Liver (tissue), 9 donors: ENCODE data around the gene CHMP1A. TPM values are rescaled to one million over a fixed set of nuclear protein-coding genes. Genes with fewer than 3 reads are reported as not detected.
A peak's percentile ranks its signal among the peaks of the same experiment; 100 is the strongest.

Experiments
- DNase-seq: peaks from one replicate; pipeline ENCODE4 v3.0.0-alpha.2; 2017; ENCODE audit warnings: low spot score
- H3K27ac ChIP-seq, 2 donors: one replicate each; pipeline ENCODE4 v1.7.0; 2013; ENCODE audit warnings: inconsistent platforms in 2 of 2, low read length in 2 of 2, control low read depth in 1 of 2, low read depth in 1 of 2, mild to moderate bottlenecking in 1 of 2
- H3K27me3 ChIP-seq, 4 donors: one replicate each; pipeline versions ENCODE4 v1.6.1 to v1.7.0; 2013; ENCODE audit warnings: low read length in 3 of 4, inconsistent platforms in 1 of 4, mild to moderate bottlenecking in 1 of 4, moderate library complexity in 1 of 4; ENCODE audit not compliant: control insufficient read depth in 4 of 4, insufficient read depth in 4 of 4
- H3K36me3 ChIP-seq, 4 donors: one replicate each; pipeline versions ENCODE4 v1.6.1 to v1.7.0; 2013; ENCODE audit warnings: low read length in 3 of 4, mild to moderate bottlenecking in 3 of 4, low read depth in 1 of 4, moderate library complexity in 1 of 4; ENCODE audit not compliant: control insufficient read depth in 4 of 4, insufficient read depth in 3 of 4
- H3K4me1 ChIP-seq, 4 donors: one replicate each; pipeline versions ENCODE4 v1.6.1 to v1.7.0; 2013; ENCODE audit warnings: low read length in 3 of 4, mild to moderate bottlenecking in 3 of 4, moderate library complexity in 1 of 4; ENCODE audit not compliant: control insufficient read depth in 4 of 4, insufficient read depth in 4 of 4
- H3K4me3 ChIP-seq, 3 donors: one replicate each; pipeline versions ENCODE4 v1.6.1 to v1.7.0; 2013; ENCODE audit warnings: low read length in 3 of 3, control low read depth in 1 of 3, low read depth in 1 of 3, mild to moderate bottlenecking in 1 of 3
- H3K9ac ChIP-seq, 2 donors: one replicate each; pipeline ENCODE4 v1.7.0; 2013; ENCODE audit warnings: low read length in 2 of 2, mild to moderate bottlenecking in 2 of 2, moderate library complexity in 2 of 2, control low read depth in 1 of 2, low read depth in 1 of 2
- H3K9me3 ChIP-seq, 4 donors: one replicate each; pipeline versions ENCODE4 v1.6.1 to v1.7.0; 2013; ENCODE audit warnings: low read length in 3 of 4; ENCODE audit not compliant: control insufficient read depth in 4 of 4
- EGR1 ChIP-seq, 2 donors: IDR thresholded peaks; 2 replicates each; pipeline ENCODE4 v1.6.1; 2016 to 2018; ENCODE audit warnings: antibody characterized with exemption in 2 of 2, low read depth in 2 of 2
- FOXA1 ChIP-seq: IDR thresholded peaks from 2 replicates; pipeline ENCODE4 v1.6.1; 2016; ENCODE audit warnings: antibody characterized with exemption
- FOXA2 ChIP-seq: IDR thresholded peaks from 2 replicates; pipeline ENCODE4 v1.6.1; 2016; ENCODE audit warnings: antibody characterized with exemption
- GABPA ChIP-seq, 2 donors: IDR thresholded peaks in 1 of 2; conservative IDR thresholded peaks in 1 of 2; 2 replicates each; pipeline ENCODE4 v1.6.1; 2016; ENCODE audit warnings: antibody characterized with exemption in 2 of 2, mild to moderate bottlenecking in 1 of 2, moderate library complexity in 1 of 2
- HNF4A ChIP-seq, 2 donors: conservative IDR thresholded peaks; 2 replicates each; pipeline ENCODE4 v1.6.1; 2016; ENCODE audit warnings: antibody characterized with exemption in 2 of 2, mild to moderate bottlenecking in 2 of 2
- HNF4G ChIP-seq: IDR thresholded peaks from 2 replicates; pipeline ENCODE4 v1.6.1; 2016; ENCODE audit warnings: antibody characterized with exemption
- JUND ChIP-seq, 2 donors: IDR thresholded peaks; 2 replicates each; pipeline ENCODE4 v1.6.1; 2016; ENCODE audit warnings: antibody characterized with exemption in 2 of 2
- NR2F2 ChIP-seq: IDR thresholded peaks from 2 replicates; pipeline ENCODE4 v1.6.1; 2016; ENCODE audit warnings: antibody characterized with exemption
- RAD21 ChIP-seq, 2 donors: IDR thresholded peaks; 2 replicates each; pipeline ENCODE4 v1.6.1; 2016; ENCODE audit warnings: antibody characterized with exemption in 2 of 2, mild to moderate bottlenecking in 2 of 2
- RXRA ChIP-seq, 2 donors: IDR thresholded peaks; 2 replicates each; pipeline ENCODE4 v1.6.1; 2017 to 2018; ENCODE audit warnings: antibody characterized with exemption in 2 of 2, mild to moderate bottlenecking in 1 of 2
- SP1 ChIP-seq: IDR thresholded peaks from 2 replicates; pipeline ENCODE4 v1.6.1; 2018; ENCODE audit warnings: antibody characterized with exemption, mild to moderate bottlenecking
- TAF1 ChIP-seq: conservative IDR thresholded peaks from 2 replicates; pipeline ENCODE4 v1.6.1; 2016; ENCODE audit warnings: antibody characterized with exemption, mild to moderate bottlenecking
- YY1 ChIP-seq: IDR thresholded peaks from 2 replicates; pipeline ENCODE4 v1.6.1; 2016; ENCODE audit warnings: antibody characterized with exemption, mild to moderate bottlenecking
- WGBS: extraction: QIAGEN DNeasy Blood & Tissue Kit; methylation state at CpG from one replicate; pipeline ENCODE4 v1.1.7; 2013; 5-methylcytosine and 5-hydroxymethylcytosine counted together
- polyA plus RNA-seq, 2 donors: library from polyadenylated mRNA; stranded (reverse) in 1 of 2; unstranded in 1 of 2; fragments of 200-250 nt in 1 of 2; fragments of >200 nt in 1 of 2; fragmentation: Nextera tagmentation in 1 of 2; extraction: Ambion mirVana in 1 of 2; gene quantifications; one replicate each; pipeline versions ENCODE4 v1.2.1 to v1.2.3, GENCODE V29; 2013 to 2015
- total RNA-seq, 2 donors: library from RNA; depleted of rRNA; stranded (reverse); fragments of >200 nt; gene quantifications; one replicate each; pipeline ENCODE4 v1.2.3, GENCODE V29; 2014
- TF ChIP-seq, protein P1 (sequence below): IDR thresholded peaks from 2 replicates; pipeline ENCODE4 v1.6.1; 2016; ENCODE audit warnings: antibody characterized with exemption
- TF ChIP-seq, protein P2 (sequence below): IDR thresholded peaks from 2 replicates; pipeline ENCODE4 v1.6.1; 2016; ENCODE audit warnings: antibody characterized with exemption, mild to moderate bottlenecking
- TF ChIP-seq, protein P3 (sequence below): fragments of 150-350 bp; IDR thresholded peaks from 2 replicates; pipeline ENCODE4 v1.5.1; 2017; ENCODE audit warnings: improper control_type of control experiment, low read depth, low read length; ENCODE audit not compliant: missing input control
- TF ChIP-seq, protein P4 (sequence below): IDR thresholded peaks from 2 replicates; pipeline ENCODE4 v1.6.1; 2016; ENCODE audit warnings: antibody characterized with exemption
- TF ChIP-seq, protein P5 (sequence below): IDR thresholded peaks from 2 replicates; pipeline ENCODE4 v1.6.1; 2016; ENCODE audit warnings: antibody characterized with exemption
- donor health status: healthy.
- donor health status: healthy.
- donor health status: healthy.
- donor health status: healthy.
- donor health status: healthy.

The CHMP1A gene
- total and polyA plus RNA-seq, 4 donors: 25.7 to 36.7 (median 32.3) TPM

DNA sequence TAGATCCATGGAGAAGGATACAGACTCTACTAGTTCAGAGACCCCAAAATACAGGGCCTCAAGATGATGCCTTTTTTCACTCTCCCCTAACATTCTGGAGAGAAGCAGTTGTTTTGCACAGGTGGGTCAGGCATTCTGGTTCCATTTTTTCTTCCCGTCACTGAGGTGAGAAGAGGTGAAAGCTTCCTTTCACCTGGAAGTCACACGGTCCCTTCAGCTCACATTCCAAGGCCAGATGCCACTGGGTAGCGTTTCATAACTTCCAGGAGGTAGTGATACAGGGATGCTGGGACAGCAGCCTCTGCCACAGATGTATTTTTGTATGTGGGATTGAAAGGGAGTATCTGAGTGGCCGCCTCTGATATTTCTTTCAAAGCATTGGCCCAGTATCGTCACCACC lies 30.9 kb upstream of the CHMP1A start:
- WGBS: 86% methylated on average over 5 of the region's 5 CpGs
- Histone ChIP-seq H3K4me3 (no peak overlapping the region), H3K9me3 (no peaks in the 10 kb centered on the region), H3K9ac (no peak overlapping the region), H3K36me3 (peaks cover 3 to 23% (median 12%) of the 10 kb centered on the region in 4 donors), H3K27me3 (no peaks in the 10 kb centered on the region), H3K27ac (peak overlapping the region in 1 of 2 donors; percentile 98), H3K4me1 (peaks cover 5 to 28% (median 21%) of the 10 kb centered on the region in 4 donors)
- TF ChIP-seq GABPA (IDR thresholded peaks at IDR 0.05 in 1 of 2, conservative IDR thresholded peaks at IDR 0.05 in 1 of 2): no peak
- TF ChIP-seq RXRA (IDR thresholded peaks at IDR 0.05): no peak
- TF ChIP-seq, protein P1, sequence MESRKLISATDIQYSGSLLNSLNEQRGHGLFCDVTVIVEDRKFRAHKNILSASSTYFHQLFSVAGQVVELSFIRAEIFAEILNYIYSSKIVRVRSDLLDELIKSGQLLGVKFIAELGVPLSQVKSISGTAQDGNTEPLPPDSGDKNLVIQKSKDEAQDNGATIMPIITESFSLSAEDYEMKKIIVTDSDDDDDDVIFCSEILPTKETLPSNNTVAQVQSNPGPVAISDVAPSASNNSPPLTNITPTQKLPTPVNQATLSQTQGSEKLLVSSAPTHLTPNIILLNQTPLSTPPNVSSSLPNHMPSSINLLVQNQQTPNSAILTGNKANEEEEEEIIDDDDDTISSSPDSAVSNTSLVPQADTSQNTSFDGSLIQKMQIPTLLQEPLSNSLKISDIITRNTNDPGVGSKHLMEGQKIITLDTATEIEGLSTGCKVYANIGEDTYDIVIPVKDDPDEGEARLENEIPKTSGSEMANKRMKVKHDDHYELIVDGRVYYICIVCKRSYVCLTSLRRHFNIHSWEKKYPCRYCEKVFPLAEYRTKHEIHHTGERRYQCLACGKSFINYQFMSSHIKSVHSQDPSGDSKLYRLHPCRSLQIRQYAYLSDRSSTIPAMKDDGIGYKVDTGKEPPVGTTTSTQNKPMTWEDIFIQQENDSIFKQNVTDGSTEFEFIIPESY: no peak
- TF ChIP-seq RAD21 (IDR thresholded peaks at IDR 0.05): no peak
- TF ChIP-seq, protein P2, sequence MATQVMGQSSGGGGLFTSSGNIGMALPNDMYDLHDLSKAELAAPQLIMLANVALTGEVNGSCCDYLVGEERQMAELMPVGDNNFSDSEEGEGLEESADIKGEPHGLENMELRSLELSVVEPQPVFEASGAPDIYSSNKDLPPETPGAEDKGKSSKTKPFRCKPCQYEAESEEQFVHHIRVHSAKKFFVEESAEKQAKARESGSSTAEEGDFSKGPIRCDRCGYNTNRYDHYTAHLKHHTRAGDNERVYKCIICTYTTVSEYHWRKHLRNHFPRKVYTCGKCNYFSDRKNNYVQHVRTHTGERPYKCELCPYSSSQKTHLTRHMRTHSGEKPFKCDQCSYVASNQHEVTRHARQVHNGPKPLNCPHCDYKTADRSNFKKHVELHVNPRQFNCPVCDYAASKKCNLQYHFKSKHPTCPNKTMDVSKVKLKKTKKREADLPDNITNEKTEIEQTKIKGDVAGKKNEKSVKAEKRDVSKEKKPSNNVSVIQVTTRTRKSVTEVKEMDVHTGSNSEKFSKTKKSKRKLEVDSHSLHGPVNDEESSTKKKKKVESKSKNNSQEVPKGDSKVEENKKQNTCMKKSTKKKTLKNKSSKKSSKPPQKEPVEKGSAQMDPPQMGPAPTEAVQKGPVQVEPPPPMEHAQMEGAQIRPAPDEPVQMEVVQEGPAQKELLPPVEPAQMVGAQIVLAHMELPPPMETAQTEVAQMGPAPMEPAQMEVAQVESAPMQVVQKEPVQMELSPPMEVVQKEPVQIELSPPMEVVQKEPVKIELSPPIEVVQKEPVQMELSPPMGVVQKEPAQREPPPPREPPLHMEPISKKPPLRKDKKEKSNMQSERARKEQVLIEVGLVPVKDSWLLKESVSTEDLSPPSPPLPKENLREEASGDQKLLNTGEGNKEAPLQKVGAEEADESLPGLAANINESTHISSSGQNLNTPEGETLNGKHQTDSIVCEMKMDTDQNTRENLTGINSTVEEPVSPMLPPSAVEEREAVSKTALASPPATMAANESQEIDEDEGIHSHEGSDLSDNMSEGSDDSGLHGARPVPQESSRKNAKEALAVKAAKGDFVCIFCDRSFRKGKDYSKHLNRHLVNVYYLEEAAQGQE: no peak
- no peak for TF ChIP-seq YY1
- TF ChIP-seq SP1: no peak
- TF ChIP-seq HNF4G: no peak
- TF ChIP-seq, protein P3, sequence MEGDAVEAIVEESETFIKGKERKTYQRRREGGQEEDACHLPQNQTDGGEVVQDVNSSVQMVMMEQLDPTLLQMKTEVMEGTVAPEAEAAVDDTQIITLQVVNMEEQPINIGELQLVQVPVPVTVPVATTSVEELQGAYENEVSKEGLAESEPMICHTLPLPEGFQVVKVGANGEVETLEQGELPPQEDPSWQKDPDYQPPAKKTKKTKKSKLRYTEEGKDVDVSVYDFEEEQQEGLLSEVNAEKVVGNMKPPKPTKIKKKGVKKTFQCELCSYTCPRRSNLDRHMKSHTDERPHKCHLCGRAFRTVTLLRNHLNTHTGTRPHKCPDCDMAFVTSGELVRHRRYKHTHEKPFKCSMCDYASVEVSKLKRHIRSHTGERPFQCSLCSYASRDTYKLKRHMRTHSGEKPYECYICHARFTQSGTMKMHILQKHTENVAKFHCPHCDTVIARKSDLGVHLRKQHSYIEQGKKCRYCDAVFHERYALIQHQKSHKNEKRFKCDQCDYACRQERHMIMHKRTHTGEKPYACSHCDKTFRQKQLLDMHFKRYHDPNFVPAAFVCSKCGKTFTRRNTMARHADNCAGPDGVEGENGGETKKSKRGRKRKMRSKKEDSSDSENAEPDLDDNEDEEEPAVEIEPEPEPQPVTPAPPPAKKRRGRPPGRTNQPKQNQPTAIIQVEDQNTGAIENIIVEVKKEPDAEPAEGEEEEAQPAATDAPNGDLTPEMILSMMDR: no peak
- TF ChIP-seq HNF4A (conservative IDR thresholded peaks at IDR 0.05): no peak
- TF ChIP-seq FOXA1: no peak
- TF ChIP-seq EGR1 (IDR thresholded peaks at IDR 0.05; ENCODE audit: low read depth in 2 of 2): no peak
- TF ChIP-seq FOXA2: no peak
- no peak for TF ChIP-seq JUND (IDR thresholded peaks at IDR 0.05)
- TF ChIP-seq, protein P4, sequence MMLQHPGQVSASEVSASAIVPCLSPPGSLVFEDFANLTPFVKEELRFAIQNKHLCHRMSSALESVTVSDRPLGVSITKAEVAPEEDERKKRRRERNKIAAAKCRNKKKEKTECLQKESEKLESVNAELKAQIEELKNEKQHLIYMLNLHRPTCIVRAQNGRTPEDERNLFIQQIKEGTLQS: no peak
- no peak for TF ChIP-seq NR2F2
- TF ChIP-seq, protein P5, sequence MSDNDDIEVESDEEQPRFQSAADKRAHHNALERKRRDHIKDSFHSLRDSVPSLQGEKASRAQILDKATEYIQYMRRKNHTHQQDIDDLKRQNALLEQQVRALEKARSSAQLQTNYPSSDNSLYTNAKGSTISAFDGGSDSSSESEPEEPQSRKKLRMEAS: no peak
- TF ChIP-seq TAF1: no peak
- DNase-seq: no peak
